COLO668 (cell line): ENCODE results near the gene MRPL38.
A peak's percentile ranks its signal among the peaks of the same experiment; 100 is the strongest.
"Not testable (repeated sequence)": the region's sequence is repeated elsewhere in the genome, so short reads cannot be mapped to it uniquely, and the experiment has no call there.

Source experiments
- DNase-seq: peaks from one replicate; lab custom pipeline; 2025; ENCODE audit not compliant: unreplicated experiment; lab: John Stamatoyannopoulos, UW

The MRPL38 gene

GRCh38 chr17:75855310-75856061 lies 49.2 kb downstream of the MRPL38 start, which contains the start of gene WBP2:
Gene WBP2 (minus strand): TSS chr17:75855335. CDS start chr17:75855297, 38 bp downstream.
- DNase-seq: peak; percentile 92

DNA sequence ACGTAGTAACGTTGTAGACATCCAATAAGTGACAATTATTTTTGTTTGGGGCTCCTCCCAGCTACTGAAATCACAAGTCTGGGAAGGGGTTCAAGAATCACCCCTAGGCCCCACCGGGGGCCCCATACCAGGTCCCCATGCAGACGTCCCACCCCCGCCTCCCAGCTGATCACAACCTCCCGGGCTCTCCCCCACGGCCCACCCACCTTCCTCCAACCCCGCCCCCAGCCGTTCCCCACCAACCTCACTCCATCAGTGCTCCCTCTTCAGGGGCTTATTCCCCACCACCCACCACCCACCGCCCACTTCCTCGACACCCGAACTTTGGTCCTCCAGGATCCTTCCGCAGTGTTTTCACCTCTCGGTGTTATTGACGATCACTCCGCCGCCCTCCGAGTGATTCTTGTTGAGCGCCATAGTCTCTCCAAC lies 49.8 kb downstream of the MRPL38 start:
- no peak for DNase-seq

- no peak for DNase-seq
Measured at GRCh38 chr17:75854101-75854748, 50.5 kb downstream of the MRPL38 start.

GRCh38 chr17:75853433-75853832 lies 51.3 kb downstream of the MRPL38 start:
- DNase-seq: no peak

DNA sequence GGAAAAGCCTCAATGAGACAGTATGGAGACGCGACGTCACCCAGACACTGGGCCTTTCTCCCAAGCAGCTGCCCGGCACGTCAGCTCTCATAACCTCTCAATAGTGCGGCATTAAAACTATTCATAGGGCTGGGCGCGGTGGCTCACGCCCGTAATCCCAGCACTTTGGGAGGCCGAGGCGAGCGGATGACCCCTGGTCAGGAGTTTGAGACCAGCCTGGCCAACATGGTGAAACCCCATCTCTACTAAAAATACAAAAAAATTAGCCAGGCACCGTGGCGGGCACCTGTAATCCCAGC lies 53.0 kb downstream of the MRPL38 start:
- DNase-seq: not testable (repeated sequence)

- no peak for DNase-seq
Measured at GRCh38 chr17:75850928-75851692, 53.6 kb downstream of the MRPL38 start.

- no peak for DNase-seq
Measured at GRCh38 chr17:75849724-75850123, 55.0 kb downstream of the MRPL38 start.

- no peak for DNase-seq
Measured at GRCh38 chr17:75849279-75849646, 55.4 kb downstream of the MRPL38 start.
